Measurements from ENCODE around the gene GRID1. TPM values are rescaled to one million over a fixed set of nuclear protein-coding genes. Genes with fewer than 3 reads are reported as not detected.

GRID1 gene
- total and polyA plus RNA-seq, 10 of the 15 experiments (the other 5 are each of a cell fraction or from before 2014, with no cell fraction given): 0.04 to 0.62 (median 0.08) TPM; not detected in 5

DNA sequence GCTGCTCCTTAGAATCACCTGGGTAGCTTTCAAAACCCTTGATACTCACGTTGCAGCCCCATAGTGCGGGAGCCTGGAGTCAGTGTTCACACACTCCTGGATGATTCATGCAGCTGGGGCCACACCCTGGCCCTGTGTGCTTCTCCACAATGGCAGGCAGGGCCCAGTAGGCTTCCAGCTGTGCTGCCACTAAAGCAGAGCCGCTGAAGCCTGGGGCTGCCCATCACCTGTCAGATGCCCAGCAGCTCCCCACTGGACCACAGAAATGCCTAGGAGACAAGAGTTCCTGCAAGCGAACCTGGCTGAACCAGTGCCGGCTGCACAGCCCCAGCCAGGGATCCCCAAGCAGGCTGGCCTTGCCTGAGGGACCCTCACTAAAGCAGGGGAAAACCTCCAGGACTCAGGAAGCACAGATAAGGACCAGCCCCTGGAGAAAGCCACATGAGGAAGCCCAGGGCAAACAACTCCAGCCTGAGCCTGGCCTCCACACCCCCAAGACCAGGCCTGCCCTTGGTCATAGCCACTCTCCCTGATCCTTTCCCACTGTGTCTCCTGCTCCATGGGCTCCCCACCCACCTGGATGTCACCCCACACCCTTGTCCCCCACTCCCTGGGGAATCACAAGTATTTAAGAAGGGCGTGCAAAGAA, 111.9 kb downstream of the GRID1 start:
- ATAC-seq: no peak
- in situ Hi-C loops (cut with MboI): no loop called here
- FAIRE-seq: no peak
- H4K20me1 ChIP-seq (ENCODE audit: control insufficient read depth, insufficient read depth): no peaks in the 10 kb centered on the region
- H3K4me1 ChIP-seq (ENCODE audit: control insufficient read depth, insufficient read depth, low read length): no peaks in the 10 kb centered on the region
- RAD21 ChIA-PET (ENCODE audit: unreplicated experiment): no interaction called here
- BruUV-seq (replicated peaks): no TSS peak
- H3K4me2 ChIP-seq (ENCODE audit: control insufficient read depth, insufficient read depth): no peak overlapping the region
- no peaks in the 10 kb centered on the region for H3K79me2 ChIP-seq (ENCODE audit: control insufficient read depth, insufficient read depth, low read length)
- DNase-seq (ENCODE audit: low read depth, low spot score): no peak
- intact Hi-C loops (cut with micrococcal nuclease; ENCODE audit: unreplicated experiment): no loop called here
- POLR2A ChIA-PET: no interaction called here
- no peak overlapping the region for H2AFZ ChIP-seq (ENCODE audit: control insufficient read depth, low read depth, low read length)
- SMC1A ChIA-PET (ENCODE audit: uncharacterized antibody, unreplicated experiment): no interaction called here
- CTCF ChIA-PET: no interaction called here
- H3K9me3 ChIP-seq (replicated peaks; ENCODE audit: control insufficient read depth, insufficient read depth, low read length): no peaks in the 10 kb centered on the region
- H3K4me3 ChIP-seq: no peak overlapping the region
- H3K36me3 ChIP-seq (ENCODE audit: control insufficient read depth in 2 of 2, insufficient read depth in 2 of 2, low read length in 1 of 2): no peaks in the 10 kb centered on the region
- no peaks in the 10 kb centered on the region; a peak in 2 of 4 replicates for H3K27me3 ChIP-seq (replicated peaks in 1 of 2; ENCODE audit: control insufficient read depth in 2 of 2, insufficient read depth in 2 of 2, low read length in 1 of 2)
- H3K9ac ChIP-seq (ENCODE audit: control insufficient read depth, insufficient read depth, low read length): no peak overlapping the region
- H3K27ac ChIP-seq (ENCODE audit: control insufficient read depth, insufficient read depth): no peak overlapping the region
- 2% methylated on average over 6 of the region's 6 CpGs for WGBS (ENCODE audit: insufficient coverage, insufficient replicate concordance, low lambda C conversion rate, missing lambda C conversion rate)
- TF ChIP-seq, protein P1, sequence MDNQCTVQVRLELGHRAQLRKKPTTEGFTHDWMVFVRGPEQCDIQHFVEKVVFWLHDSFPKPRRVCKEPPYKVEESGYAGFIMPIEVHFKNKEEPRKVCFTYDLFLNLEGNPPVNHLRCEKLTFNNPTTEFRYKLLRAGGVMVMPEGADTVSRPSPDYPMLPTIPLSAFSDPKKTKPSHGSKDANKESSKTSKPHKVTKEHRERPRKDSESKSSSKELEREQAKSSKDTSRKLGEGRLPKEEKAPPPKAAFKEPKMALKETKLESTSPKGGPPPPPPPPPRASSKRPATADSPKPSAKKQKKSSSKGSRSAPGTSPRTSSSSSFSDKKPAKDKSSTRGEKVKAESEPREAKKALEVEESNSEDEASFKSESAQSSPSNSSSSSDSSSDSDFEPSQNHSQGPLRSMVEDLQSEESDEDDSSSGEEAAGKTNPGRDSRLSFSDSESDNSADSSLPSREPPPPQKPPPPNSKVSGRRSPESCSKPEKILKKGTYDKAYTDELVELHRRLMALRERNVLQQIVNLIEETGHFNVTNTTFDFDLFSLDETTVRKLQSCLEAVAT (IDR thresholded peaks at IDR 0.05): no peak
- TF ChIP-seq, protein P2, sequence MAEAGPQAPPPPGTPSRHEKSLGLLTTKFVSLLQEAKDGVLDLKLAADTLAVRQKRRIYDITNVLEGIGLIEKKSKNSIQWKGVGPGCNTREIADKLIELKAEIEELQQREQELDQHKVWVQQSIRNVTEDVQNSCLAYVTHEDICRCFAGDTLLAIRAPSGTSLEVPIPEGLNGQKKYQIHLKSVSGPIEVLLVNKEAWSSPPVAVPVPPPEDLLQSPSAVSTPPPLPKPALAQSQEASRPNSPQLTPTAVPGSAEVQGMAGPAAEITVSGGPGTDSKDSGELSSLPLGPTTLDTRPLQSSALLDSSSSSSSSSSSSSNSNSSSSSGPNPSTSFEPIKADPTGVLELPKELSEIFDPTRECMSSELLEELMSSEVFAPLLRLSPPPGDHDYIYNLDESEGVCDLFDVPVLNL (IDR thresholded peaks at IDR 0.05; ENCODE audit: low read depth, low read length): no peak
- TF ChIP-seq NFYB (IDR thresholded peaks at IDR 0.05; ENCODE audit: insufficient read depth, low read depth, low read length): no peak
- no peak for TF ChIP-seq LARP7 (IDR thresholded peaks at IDR 0.05)
- no peak for TF ChIP-seq NR2C2 (IDR thresholded peaks at IDR 0.05; ENCODE audit: borderline replicate concordance, control insufficient read depth, insufficient read length, low read depth)
- no peak for TF ChIP-seq BMI1 (IDR thresholded peaks at IDR 0.05; ENCODE audit: borderline replicate concordance)
- TF ChIP-seq BCL11A (IDR thresholded peaks at IDR 0.05; ENCODE audit: low read depth, low read length): no peak
- TF ChIP-seq, protein P3, sequence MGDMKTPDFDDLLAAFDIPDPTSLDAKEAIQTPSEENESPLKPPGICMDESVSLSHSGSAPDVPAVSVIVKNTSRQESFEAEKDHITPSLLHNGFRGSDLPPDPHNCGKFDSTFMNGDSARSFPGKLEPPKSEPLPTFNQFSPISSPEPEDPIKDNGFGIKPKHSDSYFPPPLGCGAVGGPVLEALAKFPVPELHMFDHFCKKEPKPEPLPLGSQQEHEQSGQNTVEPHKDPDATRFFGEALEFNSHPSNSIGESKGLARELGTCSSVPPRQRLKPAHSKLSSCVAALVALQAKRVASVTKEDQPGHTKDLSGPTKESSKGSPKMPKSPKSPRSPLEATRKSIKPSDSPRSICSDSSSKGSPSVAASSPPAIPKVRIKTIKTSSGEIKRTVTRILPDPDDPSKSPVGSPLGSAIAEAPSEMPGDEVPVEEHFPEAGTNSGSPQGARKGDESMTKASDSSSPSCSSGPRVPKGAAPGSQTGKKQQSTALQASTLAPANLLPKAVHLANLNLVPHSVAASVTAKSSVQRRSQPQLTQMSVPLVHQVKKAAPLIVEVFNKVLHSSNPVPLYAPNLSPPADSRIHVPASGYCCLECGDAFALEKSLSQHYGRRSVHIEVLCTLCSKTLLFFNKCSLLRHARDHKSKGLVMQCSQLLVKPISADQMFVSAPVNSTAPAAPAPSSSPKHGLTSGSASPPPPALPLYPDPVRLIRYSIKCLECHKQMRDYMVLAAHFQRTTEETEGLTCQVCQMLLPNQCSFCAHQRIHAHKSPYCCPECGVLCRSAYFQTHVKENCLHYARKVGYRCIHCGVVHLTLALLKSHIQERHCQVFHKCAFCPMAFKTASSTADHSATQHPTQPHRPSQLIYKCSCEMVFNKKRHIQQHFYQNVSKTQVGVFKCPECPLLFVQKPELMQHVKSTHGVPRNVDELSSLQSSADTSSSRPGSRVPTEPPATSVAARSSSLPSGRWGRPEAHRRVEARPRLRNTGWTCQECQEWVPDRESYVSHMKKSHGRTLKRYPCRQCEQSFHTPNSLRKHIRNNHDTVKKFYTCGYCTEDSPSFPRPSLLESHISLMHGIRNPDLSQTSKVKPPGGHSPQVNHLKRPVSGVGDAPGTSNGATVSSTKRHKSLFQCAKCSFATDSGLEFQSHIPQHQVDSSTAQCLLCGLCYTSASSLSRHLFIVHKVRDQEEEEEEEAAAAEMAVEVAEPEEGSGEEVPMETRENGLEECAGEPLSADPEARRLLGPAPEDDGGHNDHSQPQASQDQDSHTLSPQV (IDR thresholded peaks at IDR 0.05): no peak
- TF ChIP-seq SMAD1 (IDR thresholded peaks at IDR 0.05; ENCODE audit: low read depth, partially characterized antibody): no peak
- no peak for TF ChIP-seq CBFB (IDR thresholded peaks at IDR 0.05; ENCODE audit: low read depth)
- TF ChIP-seq SUPT20H (IDR thresholded peaks at IDR 0.05; ENCODE audit: borderline replicate concordance, control insufficient read depth, low read depth, low read length): no peak
- no peak for TF ChIP-seq ZBED1 (IDR thresholded peaks at IDR 0.05; ENCODE audit: borderline replicate concordance)
- TF ChIP-seq CHD2 (IDR thresholded peaks at IDR 0.05; ENCODE audit: borderline replicate concordance, low read depth, low read length): no peak
- no peak for TF ChIP-seq ETV6 (conservative IDR thresholded peaks at IDR 0.05 in 1 of 2, IDR thresholded peaks at IDR 0.05 in 1 of 2; ENCODE audit: borderline replicate concordance in 1 of 2, low read depth in 1 of 2)
